ENCODE data around the gene MAZ. TPM values are rescaled to one million over a fixed set of nuclear protein-coding genes. Genes with fewer than 3 reads are reported as not detected.

The MAZ gene
- total and polyA plus RNA-seq, 2 of the 13 experiments (the other 11 are each of a cell fraction or from before 2014, with no cell fraction given): 203 to 277 TPM

- TF ChIP-seq KLF12 (CRISPR knock-in tag; IDR thresholded peaks at IDR 0.05; ENCODE audit: borderline replicate concordance): peak; percentile 100
- TF ChIP-seq ZNF639 (CRISPR knock-in tag; conservative IDR thresholded peaks at IDR 0.05): 0 out of 2 replicates have a peak, but pooled peaks have one; percentile 43
- 0 out of 2 replicates have a peak, but pooled peaks have one; percentile 65 for TF ChIP-seq AHR (CRISPR knock-in tag; IDR thresholded peaks at IDR 0.05)
- TF ChIP-seq ZFY (CRISPR knock-in tag; IDR thresholded peaks at IDR 0.05): peak; percentile 72
- TF ChIP-seq ZXDC (CRISPR knock-in tag; IDR thresholded peaks at IDR 0.05): no peak
- peak; percentile 99 for TF ChIP-seq PAXIP1 (CRISPR knock-in tag; conservative IDR thresholded peaks at IDR 0.05)
- TF ChIP-seq SAP130 (CRISPR knock-in tag; IDR thresholded peaks at IDR 0.05; ENCODE audit: low read depth): peak; percentile 89
- no peak for TF ChIP-seq CHCHD3 (CRISPR knock-in tag; IDR thresholded peaks at IDR 0.05)
- TF ChIP-seq ZNF614 (CRISPR knock-in tag; IDR thresholded peaks at IDR 0.05; ENCODE audit: borderline replicate concordance): no peak
- no peak; the same call in 1 of the 2 replicates for TF ChIP-seq EHMT2 (IDR thresholded peaks at IDR 0.05; ENCODE audit: borderline replicate concordance, low read depth, low read length)
- no peak; the same call in 1 of the 2 replicates for TF ChIP-seq ZBTB42 (CRISPR knock-in tag; IDR thresholded peaks at IDR 0.05)
- TF ChIP-seq GABPA (IDR thresholded peaks at IDR 0.05; ENCODE audit: low read depth, low read length): no peak
- peak; percentile 58 for TF ChIP-seq GABPA (CRISPR knock-in tag; IDR thresholded peaks at IDR 0.05; ENCODE audit: low read depth)
- TF ChIP-seq ZNF607 (CRISPR knock-in tag; IDR thresholded peaks at IDR 0.05; ENCODE audit: borderline replicate concordance): peak; percentile 94
- TF ChIP-seq, protein P1, sequence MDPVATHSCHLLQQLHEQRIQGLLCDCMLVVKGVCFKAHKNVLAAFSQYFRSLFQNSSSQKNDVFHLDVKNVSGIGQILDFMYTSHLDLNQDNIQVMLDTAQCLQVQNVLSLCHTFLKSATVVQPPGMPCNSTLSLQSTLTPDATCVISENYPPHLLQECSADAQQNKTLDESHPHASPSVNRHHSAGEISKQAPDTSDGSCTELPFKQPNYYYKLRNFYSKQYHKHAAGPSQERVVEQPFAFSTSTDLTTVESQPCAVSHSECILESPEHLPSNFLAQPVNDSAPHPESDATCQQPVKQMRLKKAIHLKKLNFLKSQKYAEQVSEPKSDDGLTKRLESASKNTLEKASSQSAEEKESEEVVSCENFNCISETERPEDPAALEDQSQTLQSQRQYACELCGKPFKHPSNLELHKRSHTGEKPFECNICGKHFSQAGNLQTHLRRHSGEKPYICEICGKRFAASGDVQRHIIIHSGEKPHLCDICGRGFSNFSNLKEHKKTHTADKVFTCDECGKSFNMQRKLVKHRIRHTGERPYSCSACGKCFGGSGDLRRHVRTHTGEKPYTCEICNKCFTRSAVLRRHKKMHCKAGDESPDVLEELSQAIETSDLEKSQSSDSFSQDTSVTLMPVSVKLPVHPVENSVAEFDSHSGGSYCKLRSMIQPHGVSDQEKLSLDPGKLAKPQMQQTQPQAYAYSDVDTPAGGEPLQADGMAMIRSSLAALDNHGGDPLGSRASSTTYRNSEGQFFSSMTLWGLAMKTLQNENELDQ (CRISPR knock-in tag; IDR thresholded peaks at IDR 0.05; ENCODE audit: borderline replicate concordance): no peak
- no peak for TF ChIP-seq CERS6 (CRISPR knock-in tag; IDR thresholded peaks at IDR 0.05)
- no peak for TF ChIP-seq GLI4 (CRISPR knock-in tag; IDR thresholded peaks at IDR 0.05; ENCODE audit: borderline replicate concordance)
Measured at GRCh38 chr16:29765167-29766032, 40.9 kb upstream of the MAZ start (continued).

All from HepG2 (cell line).